GM12872 (cell line): Measurements from ENCODE around the gene FAF1.
A peak's percentile ranks its signal among the peaks of the same experiment; 100 is the strongest.

Source experiments
- TF ChIP-seq, protein P1 (sequence below): IDR thresholded peaks from 3 replicates; pipeline ENCODE4 v1.5.1; 2011; ENCODE audit warnings: low read depth, mild to moderate bottlenecking, low read length, moderate library complexity; ENCODE audit not compliant: insufficient read depth

Gene FAF1

DNA sequence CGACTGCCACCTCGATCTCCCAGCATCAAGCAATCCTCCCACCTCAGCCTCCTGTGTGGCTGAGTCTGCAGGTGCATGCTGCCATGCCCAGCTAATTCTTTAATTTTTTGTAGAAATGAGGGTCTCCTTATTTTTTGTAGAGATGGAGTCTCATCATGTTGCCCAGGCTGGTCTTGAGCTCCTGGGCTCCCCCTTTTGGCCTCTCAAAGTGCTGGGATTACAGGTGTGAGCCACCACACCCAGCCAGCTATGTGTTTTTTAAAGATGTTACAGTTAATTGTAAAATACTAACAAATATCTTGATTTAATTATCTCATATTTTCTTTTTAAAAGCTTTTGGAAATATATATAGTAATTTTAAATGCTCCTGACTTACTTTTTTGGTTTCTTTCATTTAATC, 355.5 kb downstream of the FAF1 start:
- TF ChIP-seq, protein P1, sequence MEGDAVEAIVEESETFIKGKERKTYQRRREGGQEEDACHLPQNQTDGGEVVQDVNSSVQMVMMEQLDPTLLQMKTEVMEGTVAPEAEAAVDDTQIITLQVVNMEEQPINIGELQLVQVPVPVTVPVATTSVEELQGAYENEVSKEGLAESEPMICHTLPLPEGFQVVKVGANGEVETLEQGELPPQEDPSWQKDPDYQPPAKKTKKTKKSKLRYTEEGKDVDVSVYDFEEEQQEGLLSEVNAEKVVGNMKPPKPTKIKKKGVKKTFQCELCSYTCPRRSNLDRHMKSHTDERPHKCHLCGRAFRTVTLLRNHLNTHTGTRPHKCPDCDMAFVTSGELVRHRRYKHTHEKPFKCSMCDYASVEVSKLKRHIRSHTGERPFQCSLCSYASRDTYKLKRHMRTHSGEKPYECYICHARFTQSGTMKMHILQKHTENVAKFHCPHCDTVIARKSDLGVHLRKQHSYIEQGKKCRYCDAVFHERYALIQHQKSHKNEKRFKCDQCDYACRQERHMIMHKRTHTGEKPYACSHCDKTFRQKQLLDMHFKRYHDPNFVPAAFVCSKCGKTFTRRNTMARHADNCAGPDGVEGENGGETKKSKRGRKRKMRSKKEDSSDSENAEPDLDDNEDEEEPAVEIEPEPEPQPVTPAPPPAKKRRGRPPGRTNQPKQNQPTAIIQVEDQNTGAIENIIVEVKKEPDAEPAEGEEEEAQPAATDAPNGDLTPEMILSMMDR, result 0 out of 3 replicates have a peak, but pooled peaks have one; percentile 23

DNA sequence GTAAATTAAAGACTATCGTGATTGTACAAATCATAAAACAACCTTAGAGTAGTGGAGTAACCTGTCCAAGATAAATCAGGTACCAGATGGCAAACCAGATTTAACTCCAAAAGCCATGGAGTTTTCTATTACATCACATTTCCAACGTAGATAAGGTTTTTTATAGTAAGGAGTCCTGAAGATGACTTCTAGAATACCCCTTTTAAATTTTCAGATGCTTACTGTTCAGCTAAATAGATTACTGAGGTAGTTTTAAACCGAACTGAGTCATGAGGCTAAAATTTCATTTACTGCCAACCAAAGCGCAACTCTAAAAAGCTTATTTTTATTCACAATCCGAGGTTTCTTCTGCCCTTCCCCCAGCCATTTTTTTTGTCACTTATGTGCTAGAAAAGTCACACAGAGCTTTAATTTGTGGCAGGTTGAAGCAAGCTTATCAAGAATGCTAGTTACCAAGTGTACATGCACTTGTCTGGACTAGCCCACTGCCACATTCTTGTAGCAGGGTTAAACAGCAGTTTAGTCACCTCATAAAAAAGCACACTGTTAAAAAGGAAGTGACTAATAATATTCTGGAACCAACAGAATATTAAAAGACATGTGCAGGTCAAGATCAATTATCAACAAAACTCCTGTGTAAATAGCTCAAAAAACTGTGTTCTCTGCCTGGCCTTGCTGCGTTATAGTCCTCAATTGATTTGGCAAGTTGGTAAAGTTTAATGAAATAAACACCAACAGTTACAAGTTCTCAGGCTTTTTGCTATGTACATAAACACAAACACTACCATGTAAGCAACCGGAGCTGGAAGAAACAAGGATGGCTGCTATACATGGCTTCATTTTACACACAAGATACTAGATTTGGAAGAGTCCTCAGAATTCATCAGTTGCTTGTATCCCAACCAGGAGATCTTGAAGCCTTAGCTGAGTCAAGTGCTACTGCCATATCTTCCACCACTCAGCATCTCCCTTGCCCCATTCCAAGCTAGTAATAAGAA, 356.5 kb downstream of the FAF1 start:
- TF ChIP-seq, protein P1, result no peak

DNA sequence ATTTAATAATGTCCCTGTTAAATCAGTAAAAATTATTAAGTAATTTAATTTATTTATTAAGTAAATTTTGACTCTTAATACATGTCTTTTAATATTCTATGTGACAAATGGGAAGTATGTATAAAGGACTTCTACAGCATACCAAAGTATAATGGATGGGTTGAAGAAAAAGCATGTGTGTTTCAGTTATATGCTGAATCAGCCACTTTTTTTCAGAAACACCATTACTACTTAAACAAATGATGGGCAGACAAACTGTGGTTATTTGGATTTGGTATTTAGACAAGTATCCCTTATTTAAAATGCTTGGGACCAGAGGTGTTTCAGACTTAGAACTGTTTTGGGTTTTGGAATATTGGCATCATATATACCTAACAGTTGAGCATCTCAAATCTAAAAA, 360.5 kb downstream of the FAF1 start:
- TF ChIP-seq, protein P1, result no peak

DNA sequence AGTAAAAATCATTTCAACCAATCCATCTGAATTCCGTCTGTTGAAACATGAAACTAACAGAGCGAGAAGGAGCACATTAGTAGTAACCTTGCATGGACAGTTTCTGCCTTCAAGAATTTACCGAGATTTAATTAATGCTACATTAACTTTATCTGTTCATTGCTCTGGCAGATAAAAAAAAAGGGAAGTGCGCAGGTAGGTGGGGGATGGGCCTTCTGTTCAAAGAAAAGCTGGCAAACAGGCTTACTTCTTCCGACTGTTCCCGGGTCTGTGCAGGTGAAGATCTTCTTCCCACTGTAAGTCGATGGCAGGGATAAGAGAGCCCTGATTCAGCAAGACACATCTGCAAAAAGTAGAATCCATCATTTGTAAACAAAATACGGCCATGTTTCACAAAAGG, 364.2 kb downstream of the FAF1 start:
- TF ChIP-seq, protein P1, result no peak

DNA sequence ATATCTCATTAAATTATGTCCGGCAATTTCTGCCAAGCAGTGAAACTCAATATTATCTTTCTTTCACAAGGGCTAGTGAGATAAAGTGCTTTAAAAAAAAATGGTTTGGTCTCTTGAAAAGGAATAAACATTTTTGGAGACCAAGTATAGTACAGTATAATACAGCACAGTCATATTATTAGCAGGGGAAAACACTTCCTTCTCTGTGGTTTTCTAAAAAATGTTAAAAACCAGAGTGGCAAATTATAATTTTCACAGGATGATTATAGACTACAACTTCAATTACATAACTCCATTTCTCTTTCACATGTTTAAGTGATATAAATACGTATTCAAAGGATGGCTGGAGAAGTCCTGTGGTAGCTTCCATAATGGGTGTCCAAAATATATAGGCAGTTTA, 366.6 kb downstream of the FAF1 start:
- TF ChIP-seq, protein P1, result no peak

DNA sequence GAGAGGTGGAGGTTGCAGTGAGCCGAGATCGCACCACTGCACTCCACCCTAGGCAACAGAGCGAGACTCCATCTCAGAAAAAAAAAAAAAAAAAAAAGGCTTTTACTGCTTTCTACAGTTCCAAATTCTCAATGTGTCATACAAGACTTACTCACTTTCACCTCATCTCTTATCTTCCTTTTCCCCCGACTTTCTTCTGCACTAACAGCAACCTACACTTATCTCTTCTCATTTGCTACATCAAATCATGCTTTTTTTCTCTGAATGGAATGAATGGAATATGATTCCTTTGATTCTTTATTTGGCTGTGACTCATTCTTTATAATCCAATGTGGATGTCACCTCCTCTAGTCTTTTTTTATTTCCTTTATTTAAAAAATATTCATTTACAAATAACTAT, 368.5 kb downstream of the FAF1 start:
- TF ChIP-seq, protein P1, result no peak

DNA sequence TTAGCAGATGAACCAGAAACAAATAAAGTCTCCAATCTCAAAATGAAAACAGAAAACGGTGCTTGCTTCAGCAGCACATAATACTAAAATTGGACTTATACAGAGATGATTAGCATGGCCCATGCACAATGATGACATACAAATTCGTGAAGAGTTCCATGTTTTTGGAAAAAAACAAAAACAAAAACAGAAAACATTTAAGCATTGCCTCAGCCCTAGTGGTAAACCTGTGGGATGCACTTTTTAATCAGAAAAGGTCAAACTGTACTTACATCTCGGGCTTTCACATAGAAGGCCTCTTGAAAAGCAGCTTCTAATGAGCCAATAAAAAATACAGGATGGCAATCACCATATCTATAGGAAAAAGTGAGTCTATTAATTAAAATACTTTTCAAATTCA, 377.7 kb downstream of the FAF1 start:
- TF ChIP-seq, protein P1, result peak; percentile 23; the same call in 1 of the 3 replicates
